ENCODE results near the gene PNMA8C. TPM values are rescaled to one million over a fixed set of nuclear protein-coding genes. Genes with fewer than 3 reads are reported as not detected.

The PNMA8C gene
- polyA plus RNA-seq, 1 of the 3 experiments (the other 2 are of a cell fraction): 1.3 TPM

GRCh38 chr19:46394402-46394797 is 34.3 kb downstream of the PNMA8C start:
- no peaks in the 10 kb centered on the region for H4K20me1 ChIP-seq (ENCODE audit: insufficient read depth)
- no peaks in the 10 kb centered on the region for H3K79me2 ChIP-seq (ENCODE audit: insufficient read depth)
- no peaks in the 10 kb centered on the region for H3K9me2 ChIP-seq
- DNase-seq: no peak
- no peaks in the 10 kb centered on the region for H3K9me3 ChIP-seq
- CTCF ChIA-PET: interaction anchor here (0.9 to 14.4 kb wide), 19 partner anchors 9 to 149 kb away, joined by 3 to 463 read pairs (median 10); partner anchors contain the start of genes PNMA8A and PNMA8B
- 78% methylated on average over 5 of the region's 5 CpGs for WGBS (ENCODE audit: low lambda C conversion rate)
- H3K27me3 ChIP-seq (ENCODE audit: insufficient read depth): no peaks in the 10 kb centered on the region
- H2AFZ ChIP-seq (ENCODE audit: low read depth): no peak overlapping the region
- peaks cover 3% of the 10 kb centered on the region for H3F3A ChIP-seq (replicated peaks; ENCODE audit: insufficient read depth)
- no peak overlapping the region for H3K27ac ChIP-seq (ENCODE audit: low read depth in 2 of 2, low read length in 1 of 2)
- H3K9ac ChIP-seq: no peak overlapping the region
- H3K4me1 ChIP-seq (ENCODE audit: control insufficient read depth in 1 of 2, insufficient read depth in 2 of 2, low read depth in 1 of 2, low read length in 1 of 2): no peaks in the 10 kb centered on the region
- POLR2A ChIA-PET: no interaction called here
- no peak overlapping the region for H3K4me2 ChIP-seq
- no peak overlapping the region for H3K4me3 ChIP-seq (ENCODE audit: low read depth in 2 of 2, low read length in 1 of 2)
- H3K36me3 ChIP-seq (replicated peaks in 1 of 2; ENCODE audit: control insufficient read depth in 1 of 2, insufficient read depth in 2 of 2, low read length in 1 of 2): peaks cover 8 to 18% of the 10 kb centered on the region in 2 experiments
- TF ChIP-seq GATA2 (CRISPR knock-in tag; IDR thresholded peaks at IDR 0.05) (no peak), JUND (IDR thresholded peaks at IDR 0.05) (no peak), MEF2A (IDR thresholded peaks at IDR 0.05; ENCODE audit: borderline replicate concordance, low read depth) (no peak), MXI1 (IDR thresholded peaks at IDR 0.05; ENCODE audit: low read depth, low read length) (no peak), TCF12 (IDR thresholded peaks at IDR 0.05) (no peak), RXRA (IDR thresholded peaks at IDR 0.05; ENCODE audit: borderline replicate concordance, low read depth) (no peak), TEAD4 (IDR thresholded peaks at IDR 0.05; ENCODE audit: borderline replicate concordance, insufficient read depth) (no peak), ELF1 (IDR thresholded peaks at IDR 0.05) (no peak), RCOR1 (IDR thresholded peaks at IDR 0.05; ENCODE audit: low read length) (no peak), POLR2AphosphoS5 (IDR thresholded peaks at IDR 0.05; ENCODE audit: low read depth, low read length) (no peak), ZBTB33 (IDR thresholded peaks at IDR 0.05; ENCODE audit: borderline replicate concordance, low read depth) (no peak), FOSL2 (IDR thresholded peaks at IDR 0.05; ENCODE audit: borderline replicate concordance, low read depth) (no peak), FOXM1 (IDR thresholded peaks at IDR 0.05; ENCODE audit: low read depth) (no peak), FOXJ3 (CRISPR knock-in tag; IDR thresholded peaks at IDR 0.05) (no peak), USF1 (IDR thresholded peaks at IDR 0.05; ENCODE audit: borderline replicate concordance, low read depth) (no peak), YY1 (IDR thresholded peaks at IDR 0.05; ENCODE audit: low read depth) (no peak)

Measured in SK-N-SH (cell line).